Choroid plexus epithelial cell (primary cell): ENCODE data around the gene CBX2.

Experiments
- DNase-seq: peaks from one replicate; pipeline ENCODE4 v3.0.0-alpha.2; 2010; ENCODE audit warnings: low read depth
- H3K4me3 ChIP-seq: 2 replicates; pipeline ENCODE4 v1.5.1; 2011; ENCODE audit warnings: low read depth, mild to moderate bottlenecking, control low read depth, low read length, moderate library complexity
- CTCF ChIP-seq: conservative IDR thresholded peaks from 2 replicates; pipeline ENCODE4 v1.5.1; 2011; ENCODE audit warnings: low read depth, mild to moderate bottlenecking, control low read depth, inconsistent platforms, low read length, moderate library complexity

CBX2 gene

GRCh38 chr17:79798299-79799173 is 20.6 kb downstream of the CBX2 start:
- H3K4me3 ChIP-seq = peak overlapping the region; percentile 67
- no peak for DNase-seq
- no peak for TF ChIP-seq CTCF

GRCh38 chr17:79799174-79799537 is 21.2 kb downstream of the CBX2 start:
- DNase-seq = no peak
- TF ChIP-seq CTCF = no peak
- H3K4me3 ChIP-seq = no peak overlapping the region

GRCh38 chr17:79799538-79800324 is 21.8 kb downstream of the CBX2 start:
- H3K4me3 ChIP-seq = no peak overlapping the region
- no peak for TF ChIP-seq CTCF
- no peak for DNase-seq

- TF ChIP-seq CTCF = peak; percentile 12
- peak; percentile 77 for DNase-seq
- peak overlapping the region; percentile 17 for H3K4me3 ChIP-seq
These were observed 22.6 kb downstream of the CBX2 start for GRCh38 chr17:79800325-79801155.

GRCh38 chr17:79801156-79802038 is 23.4 kb downstream of the CBX2 start:
- TF ChIP-seq CTCF = no peak
- peak overlapping the region; percentile 8 for H3K4me3 ChIP-seq
- DNase-seq = peak; percentile 55

- DNase-seq = no peak
- H3K4me3 ChIP-seq = no peak overlapping the region
These were observed 24.2 kb downstream of the CBX2 start for GRCh38 chr17:79802039-79802735.

More at GRCh38 chr17:79802039-79802735, 24.2 kb downstream of the CBX2 start:
- TF ChIP-seq CTCF = no peak
